H1 (cell line): ENCODE data around the gene PLA2G4A.

Experiments
- CTCF ChIP-seq, 3 experiments: IDR thresholded peaks; 1 replicate in 2 of 3; 2 replicates in 1 of 3; pipeline versions ENCODE4 v1.5.1 to v1.6.1; 2011; ENCODE audit warnings: low read length in 3 of 3, mild to moderate bottlenecking in 3 of 3, inconsistent platforms in 2 of 3, low read depth in 1 of 3, moderate library complexity in 1 of 3; ENCODE audit not compliant: insufficient read depth in 1 of 3; ENCODE audit errors: control extremely low read depth in 1 of 3
- RAD21 ChIP-seq, 2 experiments: IDR thresholded peaks in 1 of 2; conservative IDR thresholded peaks in 1 of 2; 2 replicates each; pipeline ENCODE4 v1.6.1; 2011; ENCODE audit warnings: low read depth in 2 of 2, low read length in 2 of 2, improper control_type of control experiment in 1 of 2, inconsistent platforms in 1 of 2, mild to moderate bottlenecking in 1 of 2, moderate library complexity in 1 of 2

GRCh38 chr1:186974774-186975181 lies 146.0 kb downstream of the PLA2G4A start:
- TF ChIP-seq RAD21 (IDR thresholded peaks at IDR 0.05 in 1 of 2, conservative IDR thresholded peaks at IDR 0.05 in 1 of 2; ENCODE audit: low read depth in 2 of 2, low read length in 2 of 2), result no peak
- no peak for TF ChIP-seq CTCF (IDR thresholded peaks at IDR 0.05; ENCODE audit: control extremely low read depth in 1 of 3, insufficient read depth in 1 of 3, low read depth in 1 of 3, low read length in 3 of 3)
